ENCODE measurements around the gene PDZK1.
"Not testable (repeated sequence)": the region's sequence is repeated elsewhere in the genome, so short reads cannot be mapped to it uniquely, and the experiment has no call there.

The PDZK1 gene

DNA sequence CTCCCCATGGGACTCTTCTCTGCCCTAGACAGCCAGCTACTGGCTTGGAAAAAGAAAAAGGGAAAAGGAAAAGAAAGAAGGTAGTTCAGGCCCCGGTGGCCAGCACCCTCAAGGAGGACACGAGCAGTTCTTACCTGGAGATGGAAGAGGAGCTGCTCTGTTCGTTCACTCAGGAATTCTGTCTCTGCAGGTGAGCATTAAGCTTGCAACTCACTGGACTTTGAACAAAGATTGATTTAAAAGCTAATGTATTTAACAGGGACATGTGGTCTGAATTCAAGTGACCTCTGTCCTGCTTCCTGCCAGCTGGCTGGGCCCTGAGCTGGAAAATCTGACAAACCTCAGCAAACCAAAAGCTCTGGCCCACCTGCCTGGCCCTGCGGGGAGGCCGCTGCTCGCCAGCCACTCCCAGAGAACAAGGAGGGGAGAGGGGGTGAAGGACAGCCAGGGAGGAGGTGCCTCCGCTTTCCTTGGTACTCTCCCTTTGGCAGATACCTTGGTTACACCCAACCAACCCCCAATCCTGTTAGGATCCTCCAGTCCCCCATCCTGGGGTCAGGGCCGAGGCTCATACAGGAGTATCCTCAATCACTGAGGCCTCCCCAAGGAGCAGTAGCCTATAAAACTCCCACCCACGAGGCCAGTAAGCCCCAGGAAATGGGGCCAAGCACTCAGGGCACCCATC is at the start of gene PDZK1:
Gene PDZK1 (minus strand): TSS at position 186 of the 685 bp plus-strand sequence. CDS start 19,347 bp downstream, outside the sequence.
- no peak for DNase-seq (ENCODE audit: low read depth in 1 of 2, low spot score in 1 of 2)

DNA sequence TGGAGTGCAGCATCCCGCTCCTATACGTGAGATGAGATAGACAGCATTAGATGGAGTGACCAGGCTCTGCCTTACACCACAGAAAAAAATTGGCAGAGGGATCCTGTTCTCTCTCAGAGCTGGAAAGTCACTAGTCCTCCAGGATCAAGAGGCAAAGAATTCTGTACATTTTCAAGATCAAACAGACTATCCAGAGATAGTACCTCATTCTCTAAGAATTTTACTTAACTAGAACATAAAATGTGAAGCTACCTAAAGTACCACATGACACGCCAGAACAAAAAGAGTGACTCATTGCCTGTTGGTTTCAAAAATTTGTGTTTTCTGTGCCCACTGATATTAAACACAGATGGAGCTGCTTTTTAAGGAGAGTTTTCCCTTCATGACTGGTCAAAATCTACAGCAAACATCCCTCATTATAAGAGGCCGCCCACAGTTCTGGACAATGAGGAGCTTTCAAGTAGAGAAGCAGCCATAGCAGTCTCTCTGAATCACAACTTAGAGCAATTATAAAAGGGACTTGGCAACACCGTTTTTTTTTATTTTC is 44.4 kb upstream of the PDZK1 start:
- DNase-seq (ENCODE audit: low read depth in 1 of 2, low spot score in 1 of 2), result no peak

DNA sequence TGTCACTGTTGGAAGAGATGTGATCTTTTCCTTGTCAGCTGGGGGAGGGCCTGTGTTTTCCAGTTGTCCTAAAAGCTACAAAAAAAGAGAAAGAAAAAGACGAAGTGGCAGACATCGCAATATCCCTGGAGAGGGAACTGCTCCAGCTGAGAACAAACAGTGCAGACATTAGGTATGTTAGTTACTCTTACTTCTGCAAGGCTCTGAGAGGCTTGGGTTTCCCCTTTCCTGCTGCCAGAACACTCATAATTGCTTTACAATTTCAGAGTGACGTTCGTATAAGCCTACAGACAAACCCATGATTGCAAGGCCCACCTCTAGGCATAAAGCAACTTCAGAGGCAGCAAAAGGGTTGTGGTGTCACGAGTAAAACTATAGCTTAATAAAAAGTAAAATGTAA is 43.3 kb upstream of the PDZK1 start:
- no peak for DNase-seq (ENCODE audit: low read depth in 1 of 2, low spot score in 1 of 2)

DNA sequence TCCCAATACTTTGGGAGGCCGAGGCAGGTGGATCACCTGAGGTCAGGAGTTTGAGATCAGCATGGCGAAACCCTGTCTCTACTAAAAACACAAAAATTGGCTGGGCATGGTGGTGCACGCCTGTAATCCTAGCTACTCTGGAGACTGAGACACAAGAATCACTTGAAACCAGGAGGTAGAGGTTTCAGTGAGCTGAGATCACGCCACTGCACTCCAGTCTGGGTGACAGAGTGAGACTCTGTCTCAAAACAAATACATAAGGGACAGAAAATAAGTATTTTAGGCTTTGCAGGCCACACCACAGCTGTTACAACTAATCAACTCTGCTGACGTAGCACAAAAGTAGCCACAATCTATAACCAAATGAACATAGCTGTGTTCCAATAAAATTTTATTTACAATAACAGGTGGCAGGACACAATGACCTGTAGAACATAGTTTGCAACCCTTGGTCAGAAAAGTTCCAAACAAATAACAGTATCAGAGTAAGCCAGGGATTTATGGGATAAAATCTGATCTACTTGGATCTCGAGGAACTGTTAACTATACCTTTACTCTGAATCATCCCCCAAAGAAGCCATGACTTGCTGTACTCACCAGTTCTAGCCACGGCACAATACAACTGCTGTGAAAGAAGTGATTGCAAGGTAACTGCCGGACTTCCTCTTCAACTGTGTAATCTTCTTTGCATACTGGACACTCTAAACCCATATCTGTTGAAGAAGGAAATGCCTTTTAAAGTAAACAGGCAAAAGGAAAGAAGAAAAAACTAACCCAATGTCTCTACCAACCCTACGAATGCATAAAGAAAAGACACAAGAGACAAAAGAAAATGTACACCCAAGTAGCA is 40.5 kb upstream of the PDZK1 start:
- no peak for DNase-seq (ENCODE audit: low read depth in 1 of 2, low spot score in 1 of 2)

DNA sequence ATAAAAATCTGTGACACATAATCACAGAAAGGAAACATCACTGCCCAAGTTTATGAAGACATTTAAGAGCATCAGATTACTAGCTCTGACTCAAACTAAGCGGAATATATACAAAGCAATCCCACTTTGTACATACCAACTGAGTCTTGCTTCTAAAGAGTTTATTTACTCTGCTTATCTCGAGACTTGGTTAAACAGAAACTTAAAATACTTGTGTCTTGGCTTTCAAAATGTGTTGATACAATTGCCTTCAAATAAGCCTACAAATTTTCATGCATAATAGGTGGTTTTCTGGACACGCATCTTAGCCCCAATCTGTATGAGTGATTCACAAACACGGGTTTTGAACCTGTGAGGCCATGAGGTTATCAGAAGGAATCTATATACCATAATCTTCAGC is 33.1 kb upstream of the PDZK1 start:
- DNase-seq (ENCODE audit: low read depth in 1 of 2, low spot score in 1 of 2), result no peak

DNA sequence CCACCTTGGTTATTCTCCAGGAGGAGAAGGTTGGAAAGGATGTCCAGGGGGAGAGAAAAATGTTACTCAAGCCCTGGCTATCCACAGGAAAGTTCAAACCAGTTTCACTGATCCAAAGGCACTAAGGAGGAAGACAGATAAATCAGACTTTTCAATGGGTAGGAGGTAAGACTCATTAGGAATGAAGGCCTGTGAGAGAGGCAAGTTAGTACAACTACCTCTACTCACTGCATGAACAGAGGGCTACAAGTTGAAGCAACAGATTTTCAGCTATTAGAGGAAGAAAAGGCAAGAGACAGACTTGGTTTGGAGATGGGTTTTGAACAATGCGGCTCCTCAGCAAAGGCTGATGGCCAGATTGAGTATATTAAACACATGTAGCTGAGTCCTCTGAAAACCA is 29.0 kb upstream of the PDZK1 start:
- DNase-seq (ENCODE audit: low read depth in 1 of 2, low spot score in 1 of 2), result no peak

DNA sequence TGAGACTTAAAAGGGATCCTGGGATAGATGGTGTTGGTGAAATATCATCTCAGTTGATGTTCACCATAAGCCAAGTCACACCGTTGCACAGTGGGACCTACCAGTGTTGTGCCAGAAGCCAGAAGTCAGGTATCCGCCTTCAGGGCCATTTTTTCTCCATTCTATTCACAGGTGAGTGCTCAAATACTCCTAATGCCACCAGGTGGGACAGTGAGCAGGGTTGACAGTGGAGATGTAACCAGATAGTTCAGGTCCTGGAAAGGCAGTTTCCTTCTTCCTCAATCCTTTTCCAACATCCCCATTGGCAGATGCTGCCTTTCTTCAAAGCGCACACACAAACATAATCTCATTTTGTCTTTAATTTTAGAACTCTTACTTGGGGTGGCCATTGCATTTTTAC is 23.7 kb upstream of the PDZK1 start:
- DNase-seq (ENCODE audit: low read depth in 1 of 2, low spot score in 1 of 2), result no peak

DNA sequence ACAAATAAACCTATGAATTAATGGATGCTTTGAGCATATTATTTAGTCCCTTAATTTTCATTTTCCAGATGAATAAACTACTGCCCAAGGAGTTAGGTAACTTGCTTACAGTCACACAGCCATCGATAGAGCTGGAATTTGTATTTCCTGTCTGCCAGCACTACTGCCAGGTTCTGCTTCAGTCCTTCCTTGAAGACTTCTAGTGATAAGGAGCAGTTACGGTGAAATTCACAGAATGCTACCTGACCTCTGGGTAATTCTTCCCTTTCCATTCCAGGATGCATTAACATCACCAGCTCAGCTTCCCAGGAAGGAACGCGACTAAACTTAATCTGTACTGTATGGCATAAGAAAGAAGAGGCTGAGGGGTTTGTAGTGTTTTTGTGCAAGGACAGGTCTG is 23.3 kb upstream of the PDZK1 start:
- no peak for DNase-seq (ENCODE audit: low read depth in 1 of 2, low spot score in 1 of 2)

DNA sequence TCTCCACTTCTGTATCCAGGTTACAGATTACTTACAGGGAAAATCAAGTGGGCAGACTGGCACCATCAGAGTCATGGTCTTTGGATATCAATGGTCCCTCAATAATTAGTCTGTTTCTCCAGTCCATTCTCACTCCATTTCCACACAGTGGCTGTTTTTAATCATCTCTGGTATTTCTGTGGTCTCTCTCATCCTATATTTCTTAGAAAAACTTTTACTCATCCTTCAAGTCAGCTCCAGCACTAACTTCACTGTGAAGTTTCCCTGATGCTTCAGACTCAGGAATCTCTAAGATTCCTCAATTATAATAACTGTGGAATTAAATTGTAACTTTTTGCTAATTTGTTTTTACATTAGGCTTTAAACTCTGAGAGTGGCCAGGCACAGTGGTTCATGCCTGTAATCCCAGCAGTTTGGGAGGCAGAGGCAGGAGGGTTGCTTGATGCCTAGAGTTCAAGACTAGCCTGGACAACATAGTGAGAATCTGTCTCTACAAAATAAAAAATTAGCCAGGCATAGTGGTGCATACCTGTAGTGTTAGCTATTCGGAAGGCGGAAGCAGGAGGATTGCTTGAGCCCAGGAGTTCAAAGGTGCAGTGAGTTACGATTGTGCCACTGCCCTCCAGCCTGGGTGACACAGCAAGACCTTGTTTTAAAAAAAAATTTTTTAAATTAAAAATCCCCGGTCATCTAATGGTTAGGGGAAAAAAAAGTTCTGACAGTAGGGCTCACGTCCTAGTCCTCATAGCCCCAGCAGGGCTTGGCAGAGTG is 22.7 kb upstream of the PDZK1 start:
- no peak for DNase-seq (ENCODE audit: low read depth in 1 of 2, low spot score in 1 of 2)

DNA sequence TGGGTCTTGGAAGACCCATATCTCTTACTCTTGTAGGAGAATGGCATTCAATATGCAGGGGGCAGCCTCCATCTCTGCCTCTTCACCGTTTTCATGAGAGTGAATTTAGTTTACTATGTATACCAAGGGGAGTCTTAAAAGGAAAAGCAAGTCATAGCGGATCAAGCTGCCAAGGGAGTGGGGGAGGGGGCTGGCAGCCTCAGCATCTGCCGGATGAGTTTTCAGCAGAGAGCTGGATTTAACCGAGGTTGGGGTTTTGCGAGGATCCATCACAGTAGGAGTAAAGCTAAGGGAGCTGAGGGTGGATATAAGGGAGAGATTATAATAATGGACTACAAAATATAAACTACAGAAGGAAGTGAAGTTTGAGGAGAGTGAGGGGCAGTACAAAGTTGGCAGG is 22.0 kb upstream of the PDZK1 start:
- DNase-seq (ENCODE audit: low read depth in 1 of 2, low spot score in 1 of 2), result no peak

DNA sequence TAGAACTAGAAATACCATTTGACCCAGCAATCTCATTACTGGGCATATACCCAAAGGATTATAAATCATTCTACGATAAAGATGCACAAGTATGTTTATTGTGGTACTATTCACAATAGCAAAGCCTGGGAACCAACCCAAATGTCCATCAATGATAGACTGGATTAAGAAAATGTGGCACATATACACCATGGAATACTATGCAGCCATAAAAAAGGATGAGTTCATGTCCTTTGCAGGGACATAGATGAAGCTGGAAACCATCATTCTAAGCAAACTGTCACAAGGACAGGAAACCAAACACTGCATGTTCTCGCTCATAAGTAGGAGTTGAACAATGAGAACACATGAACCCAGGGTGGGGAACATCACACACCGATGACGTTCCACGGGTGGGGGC is 19.0 kb upstream of the PDZK1 start:
- DNase-seq (ENCODE audit: low read depth in 1 of 2, low spot score in 1 of 2), result not testable (repeated sequence)

DNA sequence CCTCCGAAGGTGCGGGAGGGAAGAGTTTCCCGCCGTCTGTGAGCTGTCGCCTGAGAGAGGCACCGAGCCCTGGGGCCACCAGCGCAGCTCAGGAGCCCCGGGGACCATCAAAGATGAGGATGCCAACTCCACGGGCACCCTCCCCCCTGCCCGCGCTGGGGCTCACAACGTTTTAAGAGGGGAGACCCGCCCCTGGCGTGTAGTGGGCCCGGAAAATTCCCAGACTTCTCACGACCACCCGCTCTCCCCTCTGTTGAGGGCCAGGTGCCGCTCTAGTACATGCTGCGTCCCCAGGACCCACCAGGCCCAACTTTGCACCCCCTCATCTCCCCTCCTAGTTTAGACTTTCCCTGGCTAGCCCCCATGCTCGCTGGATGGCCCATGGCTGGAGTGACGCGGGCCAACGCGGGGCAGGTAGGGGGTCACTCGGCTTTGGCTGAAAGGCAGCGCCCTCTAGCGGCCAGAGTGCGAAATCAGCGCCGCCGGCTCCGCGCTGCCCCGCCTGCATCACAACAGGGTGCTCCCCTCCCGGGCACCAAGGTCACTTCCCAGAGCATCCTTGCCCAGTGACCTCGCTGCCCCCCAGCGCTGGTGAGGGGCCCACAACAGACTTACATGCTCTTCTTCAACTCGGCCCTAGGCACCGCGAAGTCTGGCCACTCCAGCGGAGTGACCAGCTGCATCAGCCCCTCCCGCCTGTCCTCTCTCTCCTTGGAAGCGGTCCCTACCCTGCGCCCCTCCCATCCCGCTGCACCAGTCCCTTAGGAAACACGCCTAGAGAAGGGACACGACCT is 13.9 kb upstream of the PDZK1 start:
- DNase-seq (ENCODE audit: low read depth in 1 of 2, low spot score in 1 of 2), result peak; percentile 55 to 57

DNA sequence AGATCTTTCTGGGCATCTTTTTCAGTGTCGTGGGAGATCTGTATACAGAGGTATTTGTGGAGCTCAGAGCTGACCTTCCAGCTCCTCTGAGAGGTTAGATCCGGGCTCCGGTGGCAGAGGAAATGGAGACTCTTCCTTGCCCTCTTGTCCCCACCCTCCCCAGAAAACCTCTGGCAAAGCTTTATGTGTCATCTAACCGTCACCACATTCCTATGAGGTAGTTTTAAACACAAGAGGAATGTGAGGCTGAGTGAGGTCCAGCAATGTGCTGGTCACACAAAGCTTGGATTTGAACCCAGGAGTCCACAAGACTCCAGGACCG is 13.3 kb upstream of the PDZK1 start:
- no peak for DNase-seq (ENCODE audit: low read depth in 1 of 2, low spot score in 1 of 2)

DNA sequence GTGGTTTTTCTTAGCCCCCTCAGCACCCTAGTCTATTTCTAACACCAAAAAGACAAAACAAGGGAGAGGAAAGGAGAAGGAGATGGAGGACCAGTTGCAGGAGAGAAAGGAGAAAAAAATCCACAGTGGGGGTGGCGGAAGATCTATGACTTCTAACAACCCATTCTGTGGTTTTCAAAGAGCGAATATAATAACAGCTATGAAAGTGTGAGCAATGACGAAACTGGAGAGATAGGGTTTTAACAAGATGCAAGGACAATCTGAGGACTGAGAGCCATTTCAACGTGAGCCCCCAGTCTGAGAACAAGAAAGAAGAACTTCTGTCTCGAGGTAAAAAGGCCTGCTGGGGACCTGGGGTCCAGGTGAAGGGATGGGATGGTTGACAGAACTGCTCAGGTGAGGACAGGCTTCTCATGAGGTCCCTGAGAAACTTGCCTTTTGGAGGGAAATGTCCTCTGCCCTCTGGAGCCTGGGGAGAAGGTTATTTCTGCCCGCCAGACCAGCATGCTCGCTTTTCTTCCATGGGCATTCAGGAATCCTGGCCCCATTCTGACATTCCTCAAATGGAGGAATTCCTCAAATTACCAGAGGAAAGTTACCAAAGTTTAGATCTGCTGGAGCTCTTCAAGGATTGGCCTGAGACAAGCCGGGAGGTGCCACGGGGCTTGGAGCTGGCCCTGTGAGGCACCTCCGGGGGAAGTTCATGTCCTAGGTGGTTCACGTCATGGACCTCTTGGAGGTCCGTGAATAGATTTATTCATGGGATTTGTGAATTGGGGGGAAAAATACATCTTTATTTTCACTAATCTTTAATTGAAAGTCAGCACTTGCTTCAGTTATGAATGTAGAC is 12.3 kb upstream of the PDZK1 start, which contains the start of gene CD160:
Gene CD160 (plus strand): TSS at position 270 of the 850 bp plus-strand sequence. CDS start 8,829 bp downstream, outside the sequence.
- no peak for DNase-seq (ENCODE audit: low read depth in 1 of 2, low spot score in 1 of 2)

DNA sequence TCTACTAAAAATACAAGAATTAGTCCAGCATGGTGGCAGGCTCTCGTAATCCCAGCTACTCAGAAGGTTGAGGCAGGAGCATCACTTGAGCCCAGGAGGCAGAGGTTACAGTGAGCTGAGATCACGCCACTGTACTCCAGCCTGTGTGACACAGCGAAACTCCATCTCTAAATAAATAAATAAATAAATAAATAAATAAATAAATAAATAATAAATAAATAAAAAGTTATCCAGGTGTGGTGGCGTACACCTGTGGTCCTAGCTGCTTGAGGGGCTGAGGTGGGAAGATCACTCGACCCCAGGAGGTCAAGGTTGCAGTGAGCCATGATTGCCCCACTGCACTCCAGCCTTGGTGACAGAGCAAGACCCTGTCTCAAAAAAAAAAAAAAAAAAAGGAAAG is 11.3 kb upstream of the PDZK1 start:
- not testable (repeated sequence) for DNase-seq (ENCODE audit: low read depth in 1 of 2, low spot score in 1 of 2)

DNA sequence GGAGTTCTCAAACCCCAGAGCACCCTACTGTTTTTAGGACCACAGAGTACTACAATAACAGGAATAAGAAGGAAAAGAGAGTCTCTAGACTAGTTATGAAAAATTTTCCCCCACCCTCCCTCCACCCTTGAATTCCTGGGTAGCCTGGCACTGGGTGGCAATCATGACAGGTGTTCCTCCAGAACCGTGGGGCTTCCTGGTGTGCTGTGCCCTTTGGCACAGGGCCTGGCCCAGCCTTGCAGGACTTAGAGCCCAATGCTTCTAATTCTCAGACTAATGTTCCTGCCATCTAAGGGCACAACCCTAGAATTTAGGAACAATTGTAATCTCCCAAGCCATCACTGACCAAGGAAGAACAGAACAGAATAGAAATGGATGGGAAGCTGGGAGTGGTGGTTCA is 10.7 kb upstream of the PDZK1 start:
- no peak for DNase-seq (ENCODE audit: low read depth in 1 of 2, low spot score in 1 of 2)

DNA sequence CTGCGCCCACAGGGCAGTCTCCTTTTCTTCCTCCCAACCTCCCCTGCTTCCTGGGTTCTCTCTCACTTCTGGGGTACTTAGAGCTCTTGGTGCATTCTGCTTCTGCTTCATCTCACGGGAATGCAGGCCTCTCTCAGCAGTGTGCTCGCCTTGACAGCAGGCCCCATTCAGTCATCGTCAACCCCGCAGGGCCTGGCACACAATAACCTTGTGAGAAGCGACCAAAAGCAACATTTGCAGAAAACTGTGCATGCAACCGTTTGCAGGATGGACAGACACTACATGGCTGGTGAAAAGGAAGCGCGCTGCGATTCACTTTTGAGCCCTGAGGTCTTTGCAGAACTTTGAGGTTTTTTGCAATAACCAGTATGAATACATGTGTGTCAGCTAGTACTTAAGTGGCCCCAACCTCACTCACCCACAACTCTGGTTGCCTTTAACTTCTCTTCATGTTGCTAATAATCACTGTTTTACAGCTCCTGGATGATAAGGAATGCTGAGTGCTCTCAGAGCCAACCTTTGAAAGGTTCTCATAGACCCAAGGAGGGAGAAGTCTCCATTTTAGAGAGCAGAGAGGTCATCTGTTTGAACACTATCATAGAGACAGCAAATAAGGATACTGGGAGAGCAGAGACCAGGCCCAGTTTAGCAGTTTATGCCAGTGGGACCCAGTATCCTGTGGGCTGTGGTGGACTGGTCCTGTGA is 9.6 kb upstream of the PDZK1 start:
- DNase-seq (ENCODE audit: low read depth in 1 of 2, low spot score in 1 of 2), result no peak

DNA sequence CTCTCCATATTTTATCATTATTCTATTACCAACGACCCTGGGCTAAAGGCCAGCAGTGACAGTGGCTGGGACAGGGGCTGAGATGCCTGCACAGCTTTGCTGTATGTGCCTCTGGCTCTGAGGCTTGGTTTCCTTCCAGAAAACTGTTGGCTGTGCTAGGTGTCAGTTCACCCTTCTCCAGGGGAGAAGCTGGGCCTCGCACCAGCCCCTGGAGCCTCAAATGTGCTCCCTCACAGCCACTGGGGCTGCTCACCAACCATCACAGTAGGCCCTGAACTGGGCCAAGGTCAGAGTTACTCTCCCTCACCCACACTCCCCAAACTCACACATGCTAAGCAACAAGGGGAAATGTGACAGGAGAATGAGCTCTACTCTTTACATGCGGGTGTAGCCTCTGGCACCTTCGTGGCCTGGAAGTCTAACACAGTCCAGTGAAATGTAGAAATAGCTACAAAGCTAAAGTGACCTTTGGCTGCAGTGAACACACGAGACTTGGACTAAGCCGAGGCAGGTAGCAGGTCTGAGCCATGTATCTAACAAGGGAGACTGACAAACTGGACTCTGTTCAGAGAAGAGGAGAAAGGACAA is 7.5 kb upstream of the PDZK1 start:
- no peak for DNase-seq (ENCODE audit: low read depth in 1 of 2, low spot score in 1 of 2)

DNA sequence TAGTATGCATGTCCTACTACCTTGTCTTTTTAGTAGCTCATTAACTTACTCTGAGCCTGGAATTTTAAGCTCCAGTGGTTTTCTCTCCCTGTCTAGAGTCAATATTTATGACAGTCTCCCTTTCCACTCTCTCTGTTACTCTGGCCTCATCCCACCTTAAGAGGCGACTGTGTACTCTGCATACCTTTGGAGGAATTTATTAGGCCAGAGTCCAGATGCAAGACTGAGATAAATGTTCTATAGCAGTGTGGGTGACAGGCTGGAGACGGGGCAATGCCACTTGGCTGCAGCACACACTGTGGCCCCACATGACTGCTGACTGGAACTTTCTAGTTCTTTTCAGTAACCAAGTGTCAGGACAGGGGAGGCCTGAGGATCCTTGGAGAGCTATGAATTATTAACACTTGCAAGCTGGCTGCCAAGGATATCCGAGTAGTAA is 4.1 kb upstream of the PDZK1 start:
- DNase-seq (ENCODE audit: low read depth in 1 of 2, low spot score in 1 of 2), result no peak
